Measurements from ENCODE around the gene CDK8. TPM values are rescaled to one million over a fixed set of nuclear protein-coding genes. Genes with fewer than 3 reads are reported as not detected.

The CDK8 gene
- total and polyA plus RNA-seq, 10 of the 15 experiments (the other 5 are each of a cell fraction or from before 2014, with no cell fraction given) = 8.6 to 23.5 (median 12.5) TPM

- DNase-seq (ENCODE audit: low read depth, low spot score) (no peak), FAIRE-seq (no peak), ATAC-seq (no peak)
- RAD21 ChIA-PET (ENCODE audit: unreplicated experiment) = no interaction called here
- SMC1A ChIA-PET (ENCODE audit: uncharacterized antibody, unreplicated experiment) = no interaction called here
- POLR2A ChIA-PET = no interaction called here
- no peak overlapping the region for H3K27ac ChIP-seq (ENCODE audit: control insufficient read depth, insufficient read depth)
- 100% methylated on average over 1 of the region's 2 CpGs for WGBS (ENCODE audit: insufficient coverage, insufficient replicate concordance, low lambda C conversion rate, missing lambda C conversion rate)
- no peaks in the 10 kb centered on the region for H3K36me3 ChIP-seq (ENCODE audit: control insufficient read depth in 2 of 2, insufficient read depth in 2 of 2, low read length in 1 of 2)
- TF ChIP-seq CHD4 (IDR thresholded peaks at IDR 0.05) = no peak
- no peak for TF ChIP-seq TCF3 (IDR thresholded peaks at IDR 0.05; ENCODE audit: borderline replicate concordance, insufficient read depth, low read depth, low read length)
- no peak for TF ChIP-seq KDM1A (IDR thresholded peaks at IDR 0.05; ENCODE audit: borderline replicate concordance)
- no peak for TF ChIP-seq MYC (IDR thresholded peaks at IDR 0.05; ENCODE audit: insufficient read depth, insufficient read length, insufficient replicate concordance, low read length, severe bottlenecking)
- no peak for TF ChIP-seq HDAC6 (IDR thresholded peaks at IDR 0.05; ENCODE audit: unreplicated experiment)
- no peak for TF ChIP-seq SUZ12 (IDR thresholded peaks at IDR 0.05; ENCODE audit: unreplicated experiment)
- TF ChIP-seq IRF5 (IDR thresholded peaks at IDR 0.05; ENCODE audit: borderline replicate concordance) = no peak
- no peak for TF ChIP-seq HSF1 (IDR thresholded peaks at IDR 0.05; ENCODE audit: low read depth, low read length)
- TF ChIP-seq ZNF274 (IDR thresholded peaks at IDR 0.05; ENCODE audit: insufficient read depth, insufficient read length) = no peak
- no peak for TF ChIP-seq YY1 (IDR thresholded peaks at IDR 0.05; ENCODE audit: low read depth, low read length)
- TF ChIP-seq NBN (IDR thresholded peaks at IDR 0.05) = no peak
- no peak for TF ChIP-seq RFX5 (IDR thresholded peaks at IDR 0.05; ENCODE audit: low read depth, low read length)
- no peak for TF ChIP-seq SMC3 (IDR thresholded peaks at IDR 0.05; ENCODE audit: borderline replicate concordance, low read length)
- TF ChIP-seq BCL3 (IDR thresholded peaks at IDR 0.05; ENCODE audit: borderline replicate concordance, insufficient read depth, low read depth, low read length, poor library complexity, severe bottlenecking) = no peak
- TF ChIP-seq MYB (IDR thresholded peaks at IDR 0.05; ENCODE audit: borderline replicate concordance, low read depth, low read length) = no peak
- no peak for TF ChIP-seq WRNIP1 (IDR thresholded peaks at IDR 0.05; ENCODE audit: borderline replicate concordance, low read depth, low read length)
- no peak for TF ChIP-seq ETV6 (conservative IDR thresholded peaks at IDR 0.05 in 1 of 2, IDR thresholded peaks at IDR 0.05 in 1 of 2; ENCODE audit: borderline replicate concordance in 1 of 2, low read depth in 1 of 2)
- no peak for TF ChIP-seq EP300 (IDR thresholded peaks at IDR 0.05; ENCODE audit: borderline replicate concordance in 1 of 2, control insufficient read depth in 1 of 2, low read depth in 2 of 2, low read length in 2 of 2)
- TF ChIP-seq SKIL (IDR thresholded peaks at IDR 0.05; ENCODE audit: low read depth, poor library complexity, severe bottlenecking) = no peak
- in situ Hi-C loops (cut with MboI) = no loop called here
- H3K9ac ChIP-seq (ENCODE audit: control insufficient read depth, insufficient read depth, low read length) = no peak overlapping the region
- H3K79me2 ChIP-seq (ENCODE audit: control insufficient read depth, insufficient read depth, low read length) = no peaks in the 10 kb centered on the region
- no peak overlapping the region for H3K4me3 ChIP-seq
- no peaks in the 10 kb centered on the region for H3K27me3 ChIP-seq (replicated peaks in 1 of 2; ENCODE audit: control insufficient read depth in 2 of 2, insufficient read depth in 2 of 2, low read length in 1 of 2)
- intact Hi-C loops (cut with micrococcal nuclease; ENCODE audit: unreplicated experiment) = no loop called here
- H4K20me1 ChIP-seq (ENCODE audit: control insufficient read depth, insufficient read depth) = no peaks in the 10 kb centered on the region
- no peak overlapping the region for H3K4me2 ChIP-seq (ENCODE audit: control insufficient read depth, insufficient read depth)
- no TSS peak for BruUV-seq (replicated peaks)
- H2AFZ ChIP-seq (ENCODE audit: control insufficient read depth, low read depth, low read length) = no peak overlapping the region
- no peaks in the 10 kb centered on the region for H3K4me1 ChIP-seq (ENCODE audit: control insufficient read depth, insufficient read depth, low read length)
- CTCF ChIA-PET = no interaction called here
- no peaks in the 10 kb centered on the region for H3K9me3 ChIP-seq (replicated peaks; ENCODE audit: control insufficient read depth, insufficient read depth, low read length)
Measured at GRCh38 chr13:26323127-26323526, 69.2 kb downstream of the CDK8 start.

Data from GM12878 (cell line).